Endothelial cell (in vitro differentiated cells): ENCODE results near the gene ATL3. TPM values are rescaled to one million over a fixed set of nuclear protein-coding genes. Genes with fewer than 3 reads are reported as not detected.
"Not testable (repeated sequence)": the region's sequence is repeated elsewhere in the genome, so short reads cannot be mapped to it uniquely, and the experiment has no call there.

Experiments
- DNase-seq: peaks from one replicate; pipeline ENCODE4 v3.0.0; 2021; ENCODE audit warnings: low spot score
- H3K27ac Mint-ChIP-seq: one replicate; pipeline ENCODE4 v1.8.0; 2021; ENCODE audit warnings: mixed read lengths, inconsistent platforms; ENCODE audit not compliant: unreplicated experiment
- H3K27me3 Mint-ChIP-seq: one replicate; pipeline ENCODE4 v1.8.0; 2021; ENCODE audit warnings: mild to moderate bottlenecking, moderate library complexity, mixed read lengths, inconsistent platforms; ENCODE audit not compliant: unreplicated experiment
- H3K36me3 Mint-ChIP-seq: one replicate; pipeline ENCODE4 v1.8.0; 2021; ENCODE audit warnings: mild to moderate bottlenecking, low read depth, mixed read lengths, inconsistent platforms; ENCODE audit not compliant: unreplicated experiment
- H3K4me1 Mint-ChIP-seq: one replicate; pipeline ENCODE4 v1.8.0; 2021; ENCODE audit warnings: mild to moderate bottlenecking, mixed read lengths, inconsistent platforms; ENCODE audit not compliant: unreplicated experiment
- H3K4me3 Mint-ChIP-seq: one replicate; pipeline ENCODE4 v1.8.0; 2021; ENCODE audit warnings: mild to moderate bottlenecking, mixed read lengths, inconsistent platforms; ENCODE audit not compliant: unreplicated experiment
- H3K9me3 Mint-ChIP-seq: one replicate; pipeline ENCODE4 v1.8.0; 2021; ENCODE audit warnings: mixed read lengths, inconsistent platforms; ENCODE audit not compliant: unreplicated experiment
- CTCF ChIP-seq: fragments of 200-600 bp; sonication (generic); IDR thresholded peaks from one replicate; pipeline ENCODE4 v1.5.0; 2021; ENCODE audit warnings: antibody characterized with exemption; ENCODE audit not compliant: unreplicated experiment
- total RNA-seq: library from RNA; stranded (reverse); fragmentation: NEBNext Ultra II Directional; extraction: Animal tissue kit (Norgen Biotek cat#: 25700); gene quantifications from one replicate; pipeline ENCODE4 v1.2.1, GENCODE V29; 2021; ENCODE audit not compliant: unreplicated experiment

ATL3 gene
- total RNA-seq, 1 donor from 2014 or later = 35.6 TPM

- no peak overlapping the region for H3K27ac Mint-ChIP-seq
- H3K4me3 Mint-ChIP-seq = no peak overlapping the region
- H3K36me3 Mint-ChIP-seq = no peaks in the 10 kb centered on the region
- peaks cover 5% of the 10 kb centered on the region for H3K4me1 Mint-ChIP-seq
- no peak for DNase-seq
- no peaks in the 10 kb centered on the region for H3K9me3 Mint-ChIP-seq
- no peaks in the 10 kb centered on the region for H3K27me3 Mint-ChIP-seq
- TF ChIP-seq CTCF = no peak
Observed at GRCh38 chr11:63687845-63688244, 16.7 kb upstream of the ATL3 start.

GRCh38 chr11:63686926-63687325 lies 15.8 kb upstream of the ATL3 start:
- H3K27me3 Mint-ChIP-seq = peaks cover 1% of the 10 kb centered on the region
- TF ChIP-seq CTCF = no peak
- no peak for DNase-seq
- H3K27ac Mint-ChIP-seq = no peak overlapping the region
- H3K9me3 Mint-ChIP-seq = no peaks in the 10 kb centered on the region
- no peaks in the 10 kb centered on the region for H3K36me3 Mint-ChIP-seq
- no peak overlapping the region for H3K4me3 Mint-ChIP-seq
- peaks cover 12% of the 10 kb centered on the region for H3K4me1 Mint-ChIP-seq

- DNase-seq, H3K27ac Mint-ChIP-seq, H3K27me3 Mint-ChIP-seq, H3K4me3 Mint-ChIP-seq, H3K9me3 Mint-ChIP-seq, H3K36me3 Mint-ChIP-seq: not testable (repeated sequence)
- peaks cover 17% of the 10 kb centered on the region for H3K4me1 Mint-ChIP-seq
Observed at GRCh38 chr11:63685158-63685721, 14.1 kb upstream of the ATL3 start.

- no peak for TF ChIP-seq CTCF
- DNase-seq = no peak
- Mint-ChIP-seq H3K9me3 (no peaks in the 10 kb centered on the region), H3K36me3 (no peaks in the 10 kb centered on the region), H3K4me3 (peak overlapping the region; percentile 96), H3K27ac (no peak overlapping the region), H3K27me3 (peaks cover 5% of the 10 kb centered on the region), H3K4me1 (peaks cover 17% of the 10 kb centered on the region)
Observed at GRCh38 chr11:63683133-63683991, 12.2 kb upstream of the ATL3 start.

GRCh38 chr11:63682066-63683021 lies 11.2 kb upstream of the ATL3 start:
- Mint-ChIP-seq H3K4me1 (peaks cover 17% of the 10 kb centered on the region), H3K27ac (peak overlapping the region; percentile 22), H3K27me3 (peaks cover 6% of the 10 kb centered on the region), H3K36me3 (no peaks in the 10 kb centered on the region), H3K4me3 (peak overlapping the region; percentile 96), H3K9me3 (no peaks in the 10 kb centered on the region)
- DNase-seq = no peak
- TF ChIP-seq CTCF = peak; percentile 23
